Measurements from ENCODE around the gene ERICH4. TPM values are rescaled to one million over a fixed set of nuclear protein-coding genes. Genes with fewer than 3 reads are reported as not detected.

The ERICH4 gene
- polyA plus RNA-seq, 2 of the 4 experiments (the other 2 are of a cell fraction) = 0.26 TPM; not detected in 1

- Histone ChIP-seq H3K4me2 (peak within 1 kb of the TSS; percentile 88), H3K4me1 (peaks cover 20% of the 10 kb centered on the region), H3K4me3 (peak within 1 kb of the TSS; percentile 70), H3K27ac (peak within 1 kb of the TSS; percentile 79 to 87), H3K9me3 (no peaks in the 10 kb centered on the region)
- ATAC-seq (peak; percentile 92 to 95), FAIRE-seq (peak; percentile 100), DNase-seq (ENCODE audit: low read depth in 1 of 2, low spot score in 1 of 2) (peak; percentile 100)
- ChIA-PET POLR2A (no interaction called here), CTCF (interaction anchor here (0.9 to 2.4 kb wide), 4 partner anchors 10 to 19 kb away, joined by 3 to 9 read pairs (median 4); no protein-coding TSS in a partner anchor)
- WGBS (ENCODE audit: missing lambda C conversion rate) = 2% methylated on average over 50 of the region's 50 CpGs
- TF ChIP-seq PHF8 (IDR thresholded peaks at IDR 0.05; ENCODE audit: borderline replicate concordance, low read depth) (peak; percentile 82; the same call in 1 of the 2 replicates), NFE2L2 (conservative IDR thresholded peaks at IDR 0.05; ENCODE audit: low read length) (no peak), ZNF302 (CRISPR knock-in tag; IDR thresholded peaks at IDR 0.05) (no peak), TP53 (CRISPR knock-in tag; IDR thresholded peaks at IDR 0.05) (peak; percentile 74), POLR2A (IDR thresholded peaks at IDR 0.05; ENCODE audit: low read length) (peak; percentile 87), HOXA7 (CRISPR knock-in tag; IDR thresholded peaks at IDR 0.05) (no peak), FOSL2 (IDR thresholded peaks at IDR 0.05) (no peak), FOSL2 (CRISPR knock-in tag; IDR thresholded peaks at IDR 0.05) (peak; percentile 37), SMC3 (IDR thresholded peaks at IDR 0.05) (no peak), CHD2 (IDR thresholded peaks at IDR 0.05; ENCODE audit: low read length, partially characterized antibody) (peak; percentile 27), ZC3H11A (IDR thresholded peaks at IDR 0.05) (no peak), HOXB13 (CRISPR knock-in tag; IDR thresholded peaks at IDR 0.05; ENCODE audit: low read depth) (peak; percentile 37; the same call in 1 of the 2 replicates), HMGXB4 (CRISPR knock-in tag; IDR thresholded peaks at IDR 0.05; ENCODE audit: borderline replicate concordance) (peak; percentile 43; the same call in 1 of the 2 replicates), EHMT2 (IDR thresholded peaks at IDR 0.05; ENCODE audit: low read depth) (no peak), JUN (IDR thresholded peaks at IDR 0.05) (peak; percentile 99 to 100), TFCP2L1 (CRISPR knock-in tag; IDR thresholded peaks at IDR 0.05) (peak; percentile 46; the same call in 1 of the 2 replicates), FOSB (CRISPR knock-in tag; IDR thresholded peaks at IDR 0.05) (0 out of 2 replicates have a peak, but pooled peaks have one; percentile 51), CBX2 (IDR thresholded peaks at IDR 0.05; ENCODE audit: borderline replicate concordance, low read depth) (no peak), BHLHE40 (IDR thresholded peaks at IDR 0.05; ENCODE audit: low read depth, low read length) (peak; percentile 90), POLR2AphosphoS2 (conservative IDR thresholded peaks at IDR 0.05; ENCODE audit: low read length) (no peak), CHD4 (IDR thresholded peaks at IDR 0.05; ENCODE audit: borderline replicate concordance) (no peak), CBX8 (IDR thresholded peaks at IDR 0.05) (no peak), EHF (CRISPR knock-in tag; IDR thresholded peaks at IDR 0.05) (peak; percentile 92), EP300 (IDR thresholded peaks at IDR 0.05) (no peak), ZSCAN20 (CRISPR knock-in tag; IDR thresholded peaks at IDR 0.05) (no peak), HDAC2 (IDR thresholded peaks at IDR 0.05) (0 out of 2 replicates have a peak, but pooled peaks have one; percentile 69), HES2 (IDR thresholded peaks at IDR 0.05) (no peak), CEBPB (IDR thresholded peaks at IDR 0.05) (no peak), HOXB5 (CRISPR knock-in tag; IDR thresholded peaks at IDR 0.05) (peak; percentile 56; the same call in 1 of the 2 replicates), GATA3 (IDR thresholded peaks at IDR 0.05; ENCODE audit: borderline replicate concordance) (peak; percentile 60; the same call in 1 of the 2 replicates), BCL3 (IDR thresholded peaks at IDR 0.05) (peak; percentile 59; the same call in 2 of the 3 replicates), ATOH8 (CRISPR knock-in tag; IDR thresholded peaks at IDR 0.05; ENCODE audit: low read depth) (peak; percentile 87), CTCF (IDR thresholded peaks at IDR 0.05) (no peak), SREBF2 (IDR thresholded peaks at IDR 0.05) (no peak), KDM1A (IDR thresholded peaks at IDR 0.05; ENCODE audit: low read depth) (no peak), MAX (IDR thresholded peaks at IDR 0.05) (peak; percentile 100)
Measured at GRCh38 chr19:41397086-41398049, 45.6 kb upstream of the ERICH4 start, which contains the start of the genes BCKDHA and EXOSC5. Gene BCKDHA, plus strand, starts transcription at chr19:41397818. Its CDS starts 10 bp downstream, at chr19:41397828. Gene EXOSC5, minus strand, starts transcription at chr19:41397359. Its CDS starts 31 bp downstream, at chr19:41397328.
